GM12878 (cell line): ENCODE measurements around the gene SLC24A4. TPM values are rescaled to one million over a fixed set of nuclear protein-coding genes. Genes with fewer than 3 reads are reported as not detected.

Source experiments
- CBX3 ChIP-seq: fragments of 200-600 bp; sonication (generic); IDR thresholded peaks from 2 replicates; pipeline ENCODE4 v1.6.1; 2016; ENCODE audit warnings: low read depth, borderline replicate concordance
- DPF2 ChIP-seq: fragments of 450-650 bp; IDR thresholded peaks from 2 replicates; pipeline ENCODE4 v1.6.1; 2017; ENCODE audit warnings: mild to moderate bottlenecking
- ETV6 ChIP-seq, 2 experiments: fragments of 450-650 bp in 1 of 2; IDR thresholded peaks in 1 of 2; conservative IDR thresholded peaks in 1 of 2; 2 replicates each; pipeline ENCODE4 v1.6.1; 2014; ENCODE audit warnings: antibody characterized with exemption in 1 of 2, borderline replicate concordance in 1 of 2, low read depth in 1 of 2, mild to moderate bottlenecking in 1 of 2, moderate library complexity in 1 of 2
- FOS ChIP-seq: IDR thresholded peaks from 3 replicates; pipeline ENCODE4 v1.6.1; 2011; ENCODE audit warnings: borderline replicate concordance; ENCODE audit not compliant: insufficient read length; ENCODE audit errors: extremely low read depth
- HCFC1 ChIP-seq: fragments of 150-350 bp; IDR thresholded peaks from 2 replicates; pipeline ENCODE4 v1.6.1; 2014; ENCODE audit warnings: low read length
- NR2C1 ChIP-seq: fragments of 450-650 bp; IDR thresholded peaks from 2 replicates; pipeline ENCODE4 v1.6.1; 2017; ENCODE audit warnings: antibody characterized with exemption, mild to moderate bottlenecking, moderate library complexity
- NRF1 ChIP-seq: conservative IDR thresholded peaks from 2 replicates; pipeline ENCODE4 v1.6.1; 2011; ENCODE audit warnings: mild to moderate bottlenecking, low read depth, low read length, improper control_type of control experiment
- RUNX3 ChIP-seq: IDR thresholded peaks from 2 replicates; pipeline ENCODE4 v1.6.1; 2012; ENCODE audit warnings: low read length, inconsistent platforms
- STAT3 ChIP-seq: IDR thresholded peaks from 2 replicates; pipeline ENCODE4 v1.6.1; 2011; ENCODE audit warnings: low read depth, low read length, improper control_type of control experiment
- polyA plus RNA-seq, 11 experiments: library from polyadenylated mRNA; depleted of rRNA in 4 of 11; unstranded in 6 of 11; stranded (reverse) in 5 of 11; fragments of >200 nt; fragmentation: Nextera tagmentation in 4 of 11; fragmentation: Illumina TruSeq in 1 of 11; extraction: Ambion mirVana in 4 of 11; extraction: Trizol in 1 of 11; gene quantifications; 1 replicate in 1 of 11; 2 replicates in 10 of 11; pipeline versions ENCODE4 v1.2.1 to v1.2.3, GENCODE V29; 2011 to 2016; ENCODE audit warnings: inconsistent platforms in 2 of 11, missing spikeins in 2 of 11, low read depth in 1 of 11
- total RNA-seq, 4 experiments: library from RNA; depleted of rRNA in 3 of 4; stranded (reverse); fragments of >200 nt in 3 of 4; fragmentation: Illumina TruSeq in 1 of 4; extraction: Trizol in 1 of 4; gene quantifications; 2 replicates each; pipeline versions ENCODE4 v1.2.1 to v1.2.3, GENCODE V29; 2013 to 2021
- TF ChIP-seq, protein P1 (sequence below): fragments of 450-650 bp; IDR thresholded peaks from 2 replicates; pipeline ENCODE4 v1.6.1; 2018; ENCODE audit warnings: mild to moderate bottlenecking, low read depth, moderate library complexity; ENCODE audit not compliant: partially characterized antibody
- TF ChIP-seq, protein P2 (sequence below): fragments of 450-650 bp; formaldehyde crosslinking; IDR thresholded peaks from 2 replicates; pipeline ENCODE4 v1.4.0; 2022; ENCODE audit warnings: mild to moderate bottlenecking, moderate library complexity
- TF ChIP-seq, protein P3 (sequence below): fragments of 450-650 bp; IDR thresholded peaks from 2 replicates; pipeline ENCODE4 v1.6.1; 2014; ENCODE audit warnings: mild to moderate bottlenecking

SLC24A4 gene
- total and polyA plus RNA-seq, 10 of the 15 experiments (the other 5 are each of a cell fraction or from before 2014, with no cell fraction given), result under 0.01 to 0.46 (median 0.04) TPM; not detected in 5

DNA sequence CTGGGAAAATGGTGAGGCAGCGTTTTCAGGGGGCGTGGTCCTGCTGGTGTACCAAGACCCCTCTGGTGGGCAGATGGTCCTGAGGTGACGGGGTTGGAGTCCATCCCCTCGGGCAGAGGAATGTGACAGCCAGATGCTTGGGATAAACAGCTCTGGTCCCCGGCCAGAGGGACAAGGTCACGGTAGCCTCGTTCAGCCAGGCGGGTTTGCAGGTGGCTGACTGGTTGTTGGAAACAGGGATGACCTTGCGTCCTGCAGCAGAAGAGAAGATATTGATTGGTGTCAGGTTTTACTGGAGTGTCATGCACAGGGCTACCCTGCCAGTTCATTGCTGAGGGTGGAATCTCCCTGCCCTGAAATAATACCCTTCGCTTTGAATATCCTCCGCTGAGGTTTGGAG lies 43.3 kb downstream of the SLC24A4 start (continued):
- TF ChIP-seq, protein P1, sequence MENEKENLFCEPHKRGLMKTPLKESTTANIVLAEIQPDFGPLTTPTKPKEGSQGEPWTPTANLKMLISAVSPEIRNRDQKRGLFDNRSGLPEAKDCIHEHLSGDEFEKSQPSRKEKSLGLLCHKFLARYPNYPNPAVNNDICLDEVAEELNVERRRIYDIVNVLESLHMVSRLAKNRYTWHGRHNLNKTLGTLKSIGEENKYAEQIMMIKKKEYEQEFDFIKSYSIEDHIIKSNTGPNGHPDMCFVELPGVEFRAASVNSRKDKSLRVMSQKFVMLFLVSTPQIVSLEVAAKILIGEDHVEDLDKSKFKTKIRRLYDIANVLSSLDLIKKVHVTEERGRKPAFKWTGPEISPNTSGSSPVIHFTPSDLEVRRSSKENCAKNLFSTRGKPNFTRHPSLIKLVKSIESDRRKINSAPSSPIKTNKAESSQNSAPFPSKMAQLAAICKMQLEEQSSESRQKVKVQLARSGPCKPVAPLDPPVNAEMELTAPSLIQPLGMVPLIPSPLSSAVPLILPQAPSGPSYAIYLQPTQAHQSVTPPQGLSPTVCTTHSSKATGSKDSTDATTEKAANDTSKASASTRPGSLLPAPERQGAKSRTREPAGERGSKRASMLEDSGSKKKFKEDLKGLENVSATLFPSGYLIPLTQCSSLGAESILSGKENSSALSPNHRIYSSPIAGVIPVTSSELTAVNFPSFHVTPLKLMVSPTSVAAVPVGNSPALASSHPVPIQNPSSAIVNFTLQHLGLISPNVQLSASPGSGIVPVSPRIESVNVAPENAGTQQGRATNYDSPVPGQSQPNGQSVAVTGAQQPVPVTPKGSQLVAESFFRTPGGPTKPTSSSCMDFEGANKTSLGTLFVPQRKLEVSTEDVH, result no peak
- no peak for TF ChIP-seq CBX3
- TF ChIP-seq NR2C1, result no peak
- TF ChIP-seq, protein P2, sequence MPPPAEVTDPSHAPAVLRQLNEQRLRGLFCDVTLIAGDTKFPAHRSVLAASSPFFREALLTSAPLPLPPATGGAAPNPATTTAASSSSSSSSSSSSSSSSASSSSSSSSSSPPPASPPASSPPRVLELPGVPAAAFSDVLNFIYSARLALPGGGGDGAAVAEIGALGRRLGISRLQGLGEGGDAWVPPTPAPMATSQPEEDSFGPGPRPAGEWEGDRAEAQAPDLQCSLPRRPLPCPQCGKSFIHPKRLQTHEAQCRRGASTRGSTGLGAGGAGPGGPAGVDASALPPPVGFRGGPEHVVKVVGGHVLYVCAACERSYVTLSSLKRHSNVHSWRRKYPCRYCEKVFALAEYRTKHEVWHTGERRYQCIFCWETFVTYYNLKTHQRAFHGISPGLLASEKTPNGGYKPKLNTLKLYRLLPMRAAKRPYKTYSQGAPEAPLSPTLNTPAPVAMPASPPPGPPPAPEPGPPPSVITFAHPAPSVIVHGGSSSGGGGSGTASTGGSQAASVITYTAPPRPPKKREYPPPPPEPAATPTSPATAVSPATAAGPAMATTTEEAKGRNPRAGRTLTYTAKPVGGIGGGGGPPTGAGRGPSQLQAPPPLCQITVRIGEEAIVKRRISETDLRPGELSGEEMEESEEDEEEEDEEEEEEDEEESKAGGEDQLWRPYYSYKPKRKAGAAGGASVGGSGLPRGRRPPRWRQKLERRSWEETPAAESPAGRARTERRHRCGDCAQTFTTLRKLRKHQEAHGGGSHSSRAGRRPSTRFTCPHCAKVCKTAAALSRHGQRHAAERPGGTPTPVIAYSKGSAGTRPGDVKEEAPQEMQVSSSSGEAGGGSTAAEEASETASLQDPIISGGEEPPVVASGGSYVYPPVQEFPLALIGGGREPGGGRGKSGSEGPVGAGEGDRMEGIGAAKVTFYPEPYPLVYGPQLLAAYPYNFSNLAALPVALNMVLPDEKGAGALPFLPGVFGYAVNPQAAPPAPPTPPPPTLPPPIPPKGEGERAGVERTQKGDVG (CRISPR knock-in tag), result no peak
- TF ChIP-seq RUNX3, result no peak
- TF ChIP-seq DPF2, result no peak
- no peak for TF ChIP-seq ETV6 (conservative IDR thresholded peaks at IDR 0.05 in 1 of 2, IDR thresholded peaks at IDR 0.05 in 1 of 2; ENCODE audit: borderline replicate concordance in 1 of 2, low read depth in 1 of 2)
- TF ChIP-seq FOS, result no peak
- TF ChIP-seq, protein P3, sequence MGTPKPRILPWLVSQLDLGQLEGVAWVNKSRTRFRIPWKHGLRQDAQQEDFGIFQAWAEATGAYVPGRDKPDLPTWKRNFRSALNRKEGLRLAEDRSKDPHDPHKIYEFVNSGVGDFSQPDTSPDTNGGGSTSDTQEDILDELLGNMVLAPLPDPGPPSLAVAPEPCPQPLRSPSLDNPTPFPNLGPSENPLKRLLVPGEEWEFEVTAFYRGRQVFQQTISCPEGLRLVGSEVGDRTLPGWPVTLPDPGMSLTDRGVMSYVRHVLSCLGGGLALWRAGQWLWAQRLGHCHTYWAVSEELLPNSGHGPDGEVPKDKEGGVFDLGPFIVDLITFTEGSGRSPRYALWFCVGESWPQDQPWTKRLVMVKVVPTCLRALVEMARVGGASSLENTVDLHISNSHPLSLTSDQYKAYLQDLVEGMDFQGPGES, result no peak
- TF ChIP-seq STAT3, result no peak
- TF ChIP-seq HCFC1, result no peak
- TF ChIP-seq NRF1, result no peak
